ENCODE results near the gene ADAMTS16.
A peak's percentile ranks its signal among the peaks of the same experiment; 100 is the strongest.
"Not testable (repeated sequence)": the region's sequence is repeated elsewhere in the genome, so short reads cannot be mapped to it uniquely, and the experiment has no call there.

ADAMTS16 gene

GRCh38 chr5:5139777-5140478 lies at the start of gene ADAMTS16:
Gene ADAMTS16 (plus strand): TSS chr5:5140330. CDS start chr5:5140468, 138 bp downstream.
- no peak for DNase-seq

GRCh38 chr5:5092149-5092548 lies 48.0 kb upstream of the ADAMTS16 start:
- no peak for DNase-seq

- DNase-seq, result no peak
Observed at GRCh38 chr5:5100635-5101034, 39.5 kb upstream of the ADAMTS16 start.

- DNase-seq, result no peak
Observed at GRCh38 chr5:5101676-5102075, 38.5 kb upstream of the ADAMTS16 start.

GRCh38 chr5:5103245-5103644 lies 36.9 kb upstream of the ADAMTS16 start:
- no peak for DNase-seq

- DNase-seq, result no peak
Observed at GRCh38 chr5:5104550-5104949, 35.6 kb upstream of the ADAMTS16 start.

- DNase-seq, result no peak
Observed at GRCh38 chr5:5105531-5105930, 34.6 kb upstream of the ADAMTS16 start.

- no peak for DNase-seq
Observed at GRCh38 chr5:5116956-5117355, 23.2 kb upstream of the ADAMTS16 start.

GRCh38 chr5:5122776-5123175 lies 17.4 kb upstream of the ADAMTS16 start:
- DNase-seq, result no peak

GRCh38 chr5:5124231-5124630 lies 15.9 kb upstream of the ADAMTS16 start:
- DNase-seq, result no peak

- DNase-seq, result no peak
Observed at GRCh38 chr5:5126444-5126843, 13.7 kb upstream of the ADAMTS16 start.

GRCh38 chr5:5128766-5129165 lies 11.4 kb upstream of the ADAMTS16 start:
- no peak for DNase-seq

- no peak for DNase-seq
Observed at GRCh38 chr5:5132234-5132633, 7.9 kb upstream of the ADAMTS16 start.

- no peak for DNase-seq
Observed at GRCh38 chr5:5132693-5133295, 7.3 kb upstream of the ADAMTS16 start.

GRCh38 chr5:5134107-5134506 lies 6.0 kb upstream of the ADAMTS16 start:
- no peak for DNase-seq

- no peak for DNase-seq
Observed at GRCh38 chr5:5135957-5136676, 4.0 kb upstream of the ADAMTS16 start.

GRCh38 chr5:5137851-5138250 lies 2.3 kb upstream of the ADAMTS16 start:
- DNase-seq, result not testable (repeated sequence)

GRCh38 chr5:5139336-5139776 lies 774 bp upstream of the ADAMTS16 start:
- DNase-seq, result no peak

- DNase-seq, result no peak
Observed at GRCh38 chr5:5140479-5141338, 579 bp downstream of the ADAMTS16 start.

GRCh38 chr5:5141339-5141599 lies 1.1 kb downstream of the ADAMTS16 start:
- DNase-seq, result no peak

GRCh38 chr5:5141625-5142525 lies 1.7 kb downstream of the ADAMTS16 start:
- peak; percentile 57 for DNase-seq

- no peak for DNase-seq
Observed at GRCh38 chr5:5144441-5144840, 4.3 kb downstream of the ADAMTS16 start.

All from KG1 (cell line).